CD4-positive, alpha-beta T cell treated with Interleukin-17A for 4 hours (primary cell): ENCODE measurements around the gene DDX39B.

Experiments used
- DNase-seq: peaks from one replicate; pipeline ENCODE4 v3.0.0-alpha.2; 2020; ENCODE audit warnings: mixed read lengths

DDX39B gene

GRCh38 chr6:31575335-31575901, 33.6 kb upstream of the DDX39B start, which contains the start of gene TNF:
TSS of gene TNF (plus strand) at chr6:31575565. CDS start at chr6:31575742, 177 bp downstream.
- DNase-seq: peak; percentile 80

DNA sequence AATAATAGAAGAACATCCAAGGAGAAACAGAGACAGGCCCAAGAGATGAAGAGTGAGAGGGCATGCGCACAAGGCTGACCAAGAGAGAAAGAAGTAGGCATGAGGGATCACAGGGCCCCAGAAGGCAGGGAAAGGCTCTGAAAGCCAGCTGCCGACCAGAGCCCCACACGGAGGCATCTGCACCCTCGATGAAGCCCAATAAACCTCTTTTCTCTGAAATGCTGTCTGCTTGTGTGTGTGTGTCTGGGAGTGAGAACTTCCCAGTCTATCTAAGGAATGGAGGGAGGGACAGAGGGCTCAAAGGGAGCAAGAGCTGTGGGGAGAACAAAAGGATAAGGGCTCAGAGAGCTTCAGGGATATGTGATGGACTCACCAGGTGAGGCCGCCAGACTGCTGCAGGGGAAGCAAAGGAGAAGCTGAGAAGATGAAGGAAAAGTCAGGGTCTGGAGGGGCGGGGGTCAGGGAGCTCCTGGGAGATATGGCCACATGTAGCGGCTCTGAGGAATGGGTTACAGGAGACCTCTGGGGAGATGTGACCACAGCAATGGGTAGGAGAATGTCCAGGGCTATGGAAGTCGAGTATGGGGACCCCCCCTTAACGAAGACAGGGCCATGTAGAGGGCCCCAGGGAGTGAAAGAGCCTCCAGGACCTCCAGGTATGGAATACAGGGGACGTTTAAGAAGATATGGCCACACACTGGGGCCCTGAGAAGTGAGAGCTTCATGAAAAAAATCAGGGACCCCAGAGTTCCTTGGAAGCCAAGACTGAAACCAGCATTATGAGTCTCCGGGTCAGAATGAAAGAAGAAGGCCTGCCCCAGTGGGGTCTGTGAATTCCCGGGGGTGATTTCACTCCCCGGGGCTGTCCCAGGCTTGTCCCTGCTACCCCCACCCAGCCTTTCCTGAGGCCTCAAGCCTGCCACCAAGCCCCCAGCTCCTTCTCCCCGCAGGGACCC, 32.6 kb upstream of the DDX39B start:
- no peak for DNase-seq

GRCh38 chr6:31573239-31574105, 31.7 kb upstream of the DDX39B start:
- no peak for DNase-seq

DNA sequence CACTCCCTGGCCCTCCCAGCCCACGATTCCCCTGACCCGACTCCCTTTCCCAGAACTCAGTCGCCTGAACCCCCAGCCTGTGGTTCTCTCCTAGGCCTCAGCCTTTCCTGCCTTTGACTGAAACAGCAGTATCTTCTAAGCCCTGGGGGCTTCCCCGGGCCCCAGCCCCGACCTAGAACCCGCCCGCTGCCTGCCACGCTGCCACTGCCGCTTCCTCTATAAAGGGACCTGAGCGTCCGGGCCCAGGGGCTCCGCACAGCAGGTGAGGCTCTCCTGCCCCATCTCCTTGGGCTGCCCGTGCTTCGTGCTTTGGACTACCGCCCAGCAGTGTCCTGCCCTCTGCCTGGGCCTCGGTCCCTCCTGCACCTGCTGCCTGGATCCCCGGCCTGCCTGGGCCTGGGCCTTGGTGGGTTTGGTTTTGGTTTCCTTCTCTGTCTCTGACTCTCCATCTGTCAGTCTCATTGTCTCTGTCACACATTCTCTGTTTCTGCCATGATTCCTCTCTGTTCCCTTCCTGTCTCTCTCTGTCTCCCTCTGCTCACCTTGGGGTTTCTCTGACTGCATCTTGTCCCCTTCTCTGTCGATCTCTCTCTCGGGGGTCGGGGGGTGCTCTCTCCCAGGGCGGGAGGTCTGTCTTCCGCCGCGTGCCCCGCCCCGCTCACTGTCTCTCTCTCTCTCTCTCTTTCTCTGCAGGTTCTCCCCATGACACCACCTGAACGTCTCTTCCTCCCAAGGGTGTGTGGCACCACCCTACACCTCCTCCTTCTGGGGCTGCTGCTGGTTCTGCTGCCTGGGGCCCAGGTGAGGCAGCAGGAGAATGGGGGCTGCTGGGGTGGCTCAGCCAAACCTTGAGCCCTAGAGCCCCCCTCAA, 30.5 kb upstream of the DDX39B start, which contains the start of gene LTA:
LTA (plus strand) TSS at position 249 of the 871 bp plus-strand sequence; CDS start at position 703, 454 bp downstream.
- peak; percentile 75 for DNase-seq

GRCh38 chr6:31569861-31570536, 28.2 kb upstream of the DDX39B start:
- DNase-seq: no peak

DNA sequence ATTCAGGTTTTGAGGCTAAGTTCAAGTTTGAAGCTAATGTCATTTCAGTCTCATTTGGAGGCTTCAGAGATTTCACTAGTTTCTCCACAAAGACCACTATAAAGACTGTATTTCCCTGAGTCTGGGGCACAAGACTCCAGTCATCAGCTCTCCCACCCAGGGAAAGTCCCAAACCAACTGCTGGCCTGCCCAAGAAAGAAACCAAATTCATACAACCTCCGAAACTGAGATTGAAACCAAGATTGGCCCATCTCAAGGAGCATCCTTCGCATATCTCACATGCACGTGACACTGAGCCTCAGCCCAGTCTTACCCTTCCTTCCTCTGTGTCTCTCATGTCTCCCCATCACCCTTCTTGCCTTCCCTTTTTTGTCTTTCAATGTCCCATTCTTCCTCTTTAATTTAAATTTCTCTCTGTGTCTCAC, 26.7 kb upstream of the DDX39B start:
- DNase-seq: peak; percentile 67

DNA sequence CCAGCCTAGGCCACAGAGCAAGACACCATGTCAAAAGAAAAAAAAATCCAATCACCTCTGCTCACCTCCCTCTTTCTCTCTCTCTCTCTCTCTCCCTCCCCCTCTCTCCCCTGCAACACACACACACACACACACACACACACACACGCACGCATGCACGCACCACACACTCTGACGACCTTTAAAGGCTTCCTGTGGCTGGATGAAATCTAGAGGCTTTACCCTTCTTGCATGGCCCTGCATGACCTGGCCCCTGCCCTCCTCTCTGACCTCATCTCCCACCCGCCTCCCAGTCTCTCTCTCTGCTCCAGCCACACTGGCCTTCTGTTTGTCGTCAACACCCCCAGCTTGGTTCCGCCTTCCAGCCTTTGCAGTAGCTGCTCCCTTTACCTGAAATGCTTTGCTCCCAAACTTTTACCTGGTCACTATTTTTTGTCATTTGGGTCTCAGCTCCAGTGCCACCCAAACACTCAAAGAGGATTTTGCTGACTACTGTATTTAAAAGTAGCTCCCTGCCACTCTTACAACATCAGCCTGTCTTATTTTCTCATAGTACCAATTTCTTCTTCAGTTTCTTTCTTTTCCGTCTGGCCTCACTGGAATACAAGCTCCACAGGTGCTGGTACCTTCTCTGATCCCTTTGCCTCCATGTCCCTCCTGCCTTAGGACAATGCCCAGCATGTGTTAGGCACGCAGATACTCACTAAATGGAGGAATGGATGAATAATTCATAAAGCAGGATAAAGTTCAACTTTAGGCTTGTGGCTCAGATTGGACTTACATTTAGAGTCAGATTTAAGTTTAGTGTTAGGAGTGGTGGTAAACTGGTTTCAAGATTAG, 25.9 kb upstream of the DDX39B start:
- peak; percentile 59 for DNase-seq

- DNase-seq: no peak
These were observed 18.9 kb upstream of the DDX39B start for GRCh38 chr6:31560697-31561058.

DNA sequence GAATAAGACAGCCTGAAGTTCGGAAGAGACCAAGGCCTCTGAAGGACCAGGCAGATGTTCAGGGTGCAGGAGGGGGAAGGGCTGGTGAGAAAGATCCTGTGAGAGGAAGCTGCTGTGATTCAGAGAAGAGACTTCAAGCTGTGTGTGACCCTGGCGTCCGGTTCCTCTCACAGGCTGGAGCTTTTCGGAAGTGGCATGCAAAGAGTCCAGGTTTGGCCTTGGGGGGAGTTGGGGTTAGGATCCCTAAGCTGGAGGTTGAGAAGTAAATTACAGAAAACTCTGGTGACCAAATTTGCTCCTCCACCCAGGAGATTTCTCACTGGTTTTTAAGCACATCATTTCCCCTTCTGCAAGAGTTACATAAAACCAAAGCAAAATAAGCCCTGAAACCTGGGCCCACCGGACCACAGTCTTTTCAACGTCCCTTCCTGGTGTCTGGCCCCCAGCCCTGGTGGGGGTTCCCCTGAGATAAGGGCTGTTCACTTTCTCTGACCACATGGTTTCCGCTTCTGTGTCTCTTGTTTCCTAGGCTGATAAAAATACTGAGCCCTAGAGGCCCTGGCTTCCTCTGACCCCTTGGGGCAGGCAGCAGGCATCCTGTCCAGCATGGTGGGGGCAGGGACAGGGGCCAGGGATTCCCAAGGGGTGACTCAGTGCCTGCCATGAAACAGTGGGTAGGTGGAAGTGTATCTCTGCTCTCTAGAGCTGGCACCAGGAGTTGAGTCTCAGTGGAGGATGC, 18.3 kb upstream of the DDX39B start:
- DNase-seq: peak; percentile 70

- DNase-seq: no peak
These were observed 17.8 kb upstream of the DDX39B start for GRCh38 chr6:31559606-31559957.

GRCh38 chr6:31558631-31559500, 17.1 kb upstream of the DDX39B start:
- DNase-seq: peak; percentile 73

DNA sequence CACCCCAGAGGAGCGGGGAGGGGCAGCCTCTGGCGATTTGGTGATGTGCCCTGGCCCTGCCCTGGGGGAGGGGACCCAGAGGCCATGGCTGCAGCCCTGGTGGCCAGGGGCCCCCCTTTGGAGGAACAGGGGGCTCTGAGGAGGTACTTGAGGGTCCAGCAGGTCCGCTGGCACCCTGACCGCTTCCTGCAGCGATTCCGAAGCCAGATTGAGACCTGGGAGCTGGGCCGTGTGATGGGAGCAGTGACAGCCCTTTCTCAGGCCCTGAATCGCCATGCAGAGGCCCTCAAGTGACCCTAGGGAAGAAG, 16.5 kb upstream of the DDX39B start:
- no peak for DNase-seq

DNA sequence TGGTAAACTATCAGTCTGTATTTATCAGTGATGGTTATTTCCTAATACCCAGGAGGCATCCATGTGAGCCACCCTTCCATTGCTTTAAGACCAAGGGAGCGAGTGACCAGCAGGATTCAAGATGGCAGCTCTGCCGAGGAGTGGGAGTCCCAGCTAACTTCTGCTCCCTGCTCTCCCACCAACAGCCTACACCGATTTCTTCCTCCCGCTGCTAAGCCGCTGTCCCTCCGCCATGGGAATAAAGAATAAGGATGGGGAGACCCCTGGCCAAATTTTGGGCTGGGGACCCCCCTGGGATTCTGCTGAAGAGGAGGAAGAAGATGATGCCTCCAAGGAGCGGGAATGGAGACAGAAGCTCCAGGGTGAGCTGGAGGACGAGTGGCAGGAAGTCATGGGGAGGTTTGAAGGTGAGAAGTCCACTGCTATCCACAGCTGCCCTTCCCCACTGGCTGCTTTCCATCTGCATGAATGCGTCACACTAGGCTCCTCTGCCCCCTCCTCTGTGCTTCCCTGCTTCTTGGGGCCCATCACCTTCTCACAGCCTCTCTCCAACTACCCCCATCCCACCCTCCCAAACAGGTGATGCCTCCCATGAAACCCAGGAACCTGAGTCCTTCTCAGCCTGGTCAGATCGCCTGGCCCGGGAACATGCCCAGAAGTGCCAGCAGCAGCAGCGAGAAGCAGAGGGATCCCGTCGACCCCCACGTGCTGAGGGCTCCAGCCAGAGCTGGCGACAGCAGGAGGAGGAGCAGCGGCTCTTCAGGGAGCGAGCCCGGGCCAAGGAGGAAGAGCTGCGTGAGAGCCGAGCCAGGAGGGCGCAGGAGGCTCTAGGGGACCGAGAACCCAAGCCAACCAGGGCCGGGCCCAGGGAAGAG, 15.9 kb upstream of the DDX39B start:
- no peak for DNase-seq

GRCh38 chr6:31556307-31556706, 14.5 kb upstream of the DDX39B start:
- DNase-seq: no peak

DNA sequence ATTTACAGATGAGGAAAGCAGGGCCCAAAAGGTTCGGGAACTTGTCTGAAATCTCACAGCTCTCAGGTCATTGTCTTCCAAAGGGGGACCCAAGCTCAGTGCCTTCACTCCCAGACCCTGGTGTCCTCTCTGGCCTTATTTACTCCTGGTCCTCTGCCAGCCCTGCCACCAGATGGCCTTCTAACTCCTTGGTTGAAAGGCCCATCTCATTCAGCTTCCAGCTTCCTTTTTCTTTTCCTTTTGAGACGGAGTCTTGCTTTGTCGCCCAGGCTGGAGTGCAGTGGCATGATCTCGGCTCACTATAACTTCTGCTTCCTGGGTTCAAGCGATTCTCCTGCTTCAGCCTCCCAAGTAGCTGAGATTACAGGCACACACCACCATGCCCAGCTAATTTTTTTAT, 9.6 kb upstream of the DDX39B start:
- DNase-seq: peak; percentile 80

DNA sequence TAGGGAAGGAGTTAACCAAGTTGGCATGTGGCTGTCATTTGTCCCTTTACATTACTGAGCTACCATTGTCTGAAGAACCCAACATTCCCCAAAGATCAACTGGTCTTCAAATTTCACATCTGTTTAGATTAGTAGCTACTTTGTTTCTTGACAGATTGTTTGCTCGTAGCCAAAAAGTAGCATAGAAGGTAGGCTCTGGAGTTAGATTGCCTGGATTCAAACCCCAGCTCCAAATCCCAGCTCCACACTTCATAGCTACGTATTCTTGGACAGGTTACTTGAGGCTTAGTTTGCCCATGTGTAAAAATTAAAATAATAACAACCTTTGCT, 6.7 kb upstream of the DDX39B start:
- DNase-seq: no peak

- no peak for DNase-seq
These were observed 6.1 kb upstream of the DDX39B start for GRCh38 chr6:31547727-31548543.
